Peyer's patch (tissue), 4 donors: ENCODE results near the gene TBC1D2. TPM values are rescaled to one million over a fixed set of nuclear protein-coding genes. Genes with fewer than 3 reads are reported as not detected.

Experiments
- DNase-seq, 3 donors: peaks; one replicate each; pipeline ENCODE4 v3.0.0-alpha.2; 2017 to 2019
- H3K27ac ChIP-seq, 4 donors: fragments of 200-600 bp; sonication (generic); one replicate each; pipeline ENCODE4 v1.5.1; 2016 to 2019
- H3K27me3 ChIP-seq, 2 donors: fragments of 200-600 bp; sonication (generic); one replicate each; pipeline ENCODE4 v1.5.1; 2019
- H3K36me3 ChIP-seq, 3 donors: fragments of 200-600 bp; sonication (generic); one replicate each; pipeline ENCODE4 v1.5.1; 2016 to 2019
- H3K4me1 ChIP-seq, 4 donors: fragments of 200-600 bp; sonication (generic); one replicate each; pipeline ENCODE4 v1.5.1; 2016 to 2019
- H3K4me3 ChIP-seq, 4 donors: fragments of 200-600 bp; sonication (generic); 1 replicate in 3 of 4; 2 replicates in 1 of 4; pipeline ENCODE4 v1.5.1; 2016 to 2019; ENCODE audit warnings: mild to moderate bottlenecking in 1 of 4
- H3K9me3 ChIP-seq, 4 donors: fragments of 200-600 bp; sonication (generic); one replicate each; pipeline ENCODE4 v1.5.1; 2016 to 2019; ENCODE audit warnings: mild to moderate bottlenecking in 1 of 4
- CTCF ChIP-seq, 6 experiments: fragments of 450-650 bp in 4 of 6; fragments of 200-600 bp in 2 of 6; sonication (generic) in 1 of 6; IDR thresholded peaks; one replicate each; pipeline ENCODE4 v1.5.1; 2017 to 2019; ENCODE audit warnings: antibody characterized with exemption in 6 of 6, mild to moderate bottlenecking in 3 of 6, moderate library complexity in 1 of 6
- POLR2A ChIP-seq, 2 donors: fragments of 450-650 bp; IDR thresholded peaks; one replicate each; pipeline ENCODE4 v1.5.1; 2017; ENCODE audit warnings: antibody characterized with exemption in 2 of 2, mild to moderate bottlenecking in 2 of 2, moderate library complexity in 2 of 2
- total RNA-seq, 4 donors: library from RNA; depleted of rRNA; stranded (reverse); fragments of >200 nt; gene quantifications; one replicate each; pipeline ENCODE4 v1.1.0, GENCODE V29; 2016

The TBC1D2 gene
- total RNA-seq, 4 donors from 2014 or later = 28.1 to 68.8 (median 48.4) TPM

GRCh38 chr9:98251551-98251950, 3.9 kb downstream of the TBC1D2 start:
- Histone ChIP-seq H3K4me1 (peaks cover 0 to 44% (median 4%) of the 10 kb centered on the region in 4 donors), H3K27ac (no peak overlapping the region), H3K27me3 (no peaks in the 10 kb centered on the region), H3K36me3 (peaks cover 0 to 7% (median 0%) of the 10 kb centered on the region in 3 donors), H3K9me3 (no peaks in the 10 kb centered on the region), H3K4me3 (no peak overlapping the region)
- TF ChIP-seq CTCF (IDR thresholded peaks at IDR 0.05) = no peak
- TF ChIP-seq POLR2A (IDR thresholded peaks at IDR 0.05) = no peak
- DNase-seq = no peak

GRCh38 chr9:98249771-98250170, 5.7 kb downstream of the TBC1D2 start:
- no peaks in the 10 kb centered on the region for H3K27me3 ChIP-seq
- H3K4me3 ChIP-seq = no peak overlapping the region
- no peak overlapping the region for H3K27ac ChIP-seq
- peaks cover 0 to 7% (median 0%) of the 10 kb centered on the region in 3 donors for H3K36me3 ChIP-seq
- H3K9me3 ChIP-seq = no peaks in the 10 kb centered on the region
- no peak for DNase-seq
- TF ChIP-seq CTCF (IDR thresholded peaks at IDR 0.05) (no peak), POLR2A (IDR thresholded peaks at IDR 0.05) (no peak)
- H3K4me1 ChIP-seq = peaks cover 0 to 44% (median 4%) of the 10 kb centered on the region in 4 donors

GRCh38 chr9:98248737-98249474, 6.5 kb downstream of the TBC1D2 start:
- TF ChIP-seq POLR2A (IDR thresholded peaks at IDR 0.05) = no peak
- TF ChIP-seq CTCF (IDR thresholded peaks at IDR 0.05) = no peak
- H3K36me3 ChIP-seq = peaks cover 0 to 7% (median 0%) of the 10 kb centered on the region in 3 donors
- H3K27ac ChIP-seq = peak overlapping the region in 2 of 4 donors; percentile 50 to 59
- H3K9me3 ChIP-seq = no peaks in the 10 kb centered on the region
- DNase-seq = peak in 1 of 3 donors; percentile 76
- H3K27me3 ChIP-seq = no peaks in the 10 kb centered on the region
- H3K4me1 ChIP-seq = peaks cover 0 to 37% (median 2%) of the 10 kb centered on the region in 4 donors
- H3K4me3 ChIP-seq = no peak overlapping the region

GRCh38 chr9:98247831-98248657, 7.4 kb downstream of the TBC1D2 start:
- peaks cover 0 to 14% (median 0%) of the 10 kb centered on the region in 3 donors for H3K36me3 ChIP-seq
- no peaks in the 10 kb centered on the region for H3K9me3 ChIP-seq
- H3K27me3 ChIP-seq = no peaks in the 10 kb centered on the region
- peak overlapping the region in 2 of 4 donors; percentile 50 to 59 for H3K27ac ChIP-seq
- TF ChIP-seq CTCF (IDR thresholded peaks at IDR 0.05) = no peak
- TF ChIP-seq POLR2A (IDR thresholded peaks at IDR 0.05) = no peak
- DNase-seq = no peak
- H3K4me1 ChIP-seq = peaks cover 0 to 29% (median 2%) of the 10 kb centered on the region in 4 donors
- H3K4me3 ChIP-seq = no peak overlapping the region

- TF ChIP-seq POLR2A (IDR thresholded peaks at IDR 0.05) = no peak
- no peak for TF ChIP-seq CTCF (IDR thresholded peaks at IDR 0.05)
These were observed 13.0 kb downstream of the TBC1D2 start for GRCh38 chr9:98242426-98242825.

More at GRCh38 chr9:98242426-98242825, 13.0 kb downstream of the TBC1D2 start:
- no peak overlapping the region for H3K4me3 ChIP-seq
- no peaks in the 10 kb centered on the region for H3K9me3 ChIP-seq
- H3K36me3 ChIP-seq = peaks cover 0 to 27% (median 0%) of the 10 kb centered on the region in 3 donors
- no peak overlapping the region for H3K27ac ChIP-seq
- no peak for DNase-seq
- H3K27me3 ChIP-seq = no peaks in the 10 kb centered on the region
- H3K4me1 ChIP-seq = no peaks in the 10 kb centered on the region
